GM19328 (cell line): ENCODE data around the gene ST3GAL6.
A peak's percentile ranks its signal among the peaks of the same experiment; 100 is the strongest.

Experiments
- ATAC-seq: cut with Tn5 transposase; IDR thresholded peaks from one replicate; pipeline ENCODE4 v1.9.1; 2021; ENCODE audit warnings: mild to moderate bottlenecking, moderate library complexity; ENCODE audit not compliant: unreplicated experiment

The ST3GAL6 gene

DNA sequence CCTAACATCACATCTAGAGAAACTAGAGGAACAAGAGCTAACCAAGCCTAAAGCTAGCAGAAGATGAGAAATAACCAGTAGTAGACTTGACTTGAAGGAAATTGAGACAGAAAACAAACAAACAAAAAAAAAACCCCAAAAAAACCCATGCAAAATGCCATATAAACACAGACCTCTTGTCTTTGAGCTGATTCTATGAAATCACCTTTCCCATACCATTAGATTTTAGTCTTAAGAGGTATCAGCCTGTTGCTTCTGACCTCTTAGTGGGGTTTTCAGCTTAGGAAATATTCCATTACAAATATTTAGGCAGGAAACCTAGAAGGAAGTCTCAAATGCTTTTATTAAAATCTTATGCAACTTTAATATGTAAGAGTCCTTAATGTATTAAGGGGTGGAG is 23.9 kb upstream of the ST3GAL6 start:
- ATAC-seq = no peak

GRCh38 chr3:98740324-98740723 is 22.8 kb upstream of the ST3GAL6 start:
- no peak for ATAC-seq

DNA sequence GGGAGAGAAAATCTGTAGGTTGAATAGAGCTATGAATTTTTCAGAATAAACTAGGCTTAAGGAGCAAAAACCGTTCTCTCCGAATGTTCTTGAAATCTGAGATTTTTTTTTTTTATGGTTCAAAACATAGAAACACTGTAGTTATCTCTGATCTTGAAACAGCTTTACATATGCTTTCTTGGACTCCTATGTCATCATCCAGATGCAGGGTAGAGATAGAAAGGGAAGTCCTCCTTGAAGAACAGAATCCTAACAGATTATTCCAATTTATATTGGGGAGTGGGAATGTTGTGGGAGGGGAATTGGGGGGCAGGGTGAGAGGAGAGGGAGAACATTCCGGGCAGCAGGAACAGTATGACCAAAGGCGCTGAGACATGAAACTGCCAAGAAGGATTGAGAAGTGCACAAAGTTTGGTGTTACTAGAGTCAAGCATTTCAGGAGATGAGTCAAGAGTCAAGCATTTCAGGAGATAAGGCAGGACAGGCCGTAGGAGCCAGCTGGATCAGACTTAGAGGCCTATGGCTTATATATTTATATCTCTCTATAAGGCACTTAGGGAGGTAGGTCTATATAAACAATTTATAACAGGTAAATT is 21.9 kb upstream of the ST3GAL6 start:
- no peak for ATAC-seq

- no peak for ATAC-seq
These were observed 20.1 kb upstream of the ST3GAL6 start for GRCh38 chr3:98743071-98743470.

DNA sequence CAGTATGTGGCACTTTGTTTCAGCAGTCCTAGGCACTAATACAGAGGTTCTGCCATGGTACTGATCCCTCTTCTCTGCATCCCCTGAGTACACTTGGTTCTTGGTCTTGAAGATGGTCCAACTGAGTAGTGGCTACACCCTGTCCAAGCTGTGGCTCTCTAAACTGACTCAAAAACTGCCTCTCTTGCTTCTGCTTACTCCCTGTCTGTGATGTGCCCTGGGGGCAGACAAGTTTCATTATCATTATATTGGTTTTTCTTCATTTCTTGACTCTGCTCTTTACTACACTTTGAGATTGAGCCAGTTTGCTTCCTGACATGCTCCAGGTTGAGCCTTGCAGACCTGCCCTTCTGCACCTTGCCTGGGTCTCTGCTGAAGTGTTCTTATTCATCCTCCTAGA is 18.9 kb upstream of the ST3GAL6 start:
- ATAC-seq = peak; percentile 47

DNA sequence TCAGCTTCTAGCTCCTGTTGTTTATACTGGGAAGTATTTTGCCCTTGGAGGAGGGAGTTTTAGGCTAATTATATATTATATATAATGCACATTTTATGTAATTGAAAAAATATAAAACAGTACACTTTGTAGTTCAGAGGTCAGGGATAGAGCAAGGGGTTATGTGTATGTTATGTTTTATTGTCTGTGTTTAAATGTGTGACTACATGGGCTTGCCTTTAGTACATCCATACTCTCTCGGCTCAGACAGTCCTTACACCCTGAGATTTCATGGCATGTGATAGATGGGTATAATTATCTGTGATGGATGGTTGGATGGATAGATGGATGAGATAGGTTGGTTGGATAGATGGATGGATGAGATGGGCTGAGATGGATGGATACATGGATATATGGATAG is 17.4 kb upstream of the ST3GAL6 start:
- ATAC-seq = no peak

DNA sequence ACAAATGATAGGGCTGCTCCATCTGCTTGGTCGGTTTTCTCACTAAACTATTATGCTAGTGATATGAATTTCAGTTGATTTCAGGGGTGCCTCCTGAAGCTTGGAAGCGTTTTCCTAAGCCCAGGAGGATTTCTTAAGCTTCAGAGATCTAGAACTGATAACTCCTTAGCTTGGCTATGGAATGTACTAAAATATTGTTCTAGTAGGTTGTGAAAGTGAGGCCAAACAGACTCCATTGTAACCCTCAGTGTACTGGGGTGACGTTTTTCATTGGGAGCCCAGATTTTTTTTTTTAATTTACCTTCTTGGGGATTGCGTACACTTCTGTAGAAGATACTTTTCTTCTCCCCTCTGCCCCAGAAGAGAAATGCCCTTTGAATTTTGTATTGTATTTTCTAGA is 17.0 kb upstream of the ST3GAL6 start:
- ATAC-seq = no peak

GRCh38 chr3:98746882-98747281 is 16.3 kb upstream of the ST3GAL6 start:
- ATAC-seq = no peak

GRCh38 chr3:98750276-98750919 is 12.7 kb upstream of the ST3GAL6 start:
- ATAC-seq = no peak

DNA sequence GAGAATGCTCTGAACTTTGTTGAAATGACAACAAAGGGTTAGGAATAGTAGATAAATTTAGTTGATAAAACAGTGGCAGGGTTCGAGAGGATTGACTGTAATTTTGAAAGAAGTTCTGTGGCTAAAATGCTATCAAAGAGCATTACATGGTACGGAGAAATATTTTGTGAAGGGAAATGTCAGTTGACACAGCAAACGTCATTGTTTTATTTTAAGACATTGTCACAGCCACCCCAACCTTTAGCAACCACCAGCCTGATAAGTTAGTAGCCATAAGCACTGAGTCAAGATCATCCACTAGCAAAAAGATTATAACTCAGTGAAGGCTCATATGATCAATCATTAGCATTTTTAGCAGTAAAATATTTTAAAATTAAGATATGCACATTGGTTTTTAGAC is 8.7 kb upstream of the ST3GAL6 start:
- ATAC-seq = no peak

DNA sequence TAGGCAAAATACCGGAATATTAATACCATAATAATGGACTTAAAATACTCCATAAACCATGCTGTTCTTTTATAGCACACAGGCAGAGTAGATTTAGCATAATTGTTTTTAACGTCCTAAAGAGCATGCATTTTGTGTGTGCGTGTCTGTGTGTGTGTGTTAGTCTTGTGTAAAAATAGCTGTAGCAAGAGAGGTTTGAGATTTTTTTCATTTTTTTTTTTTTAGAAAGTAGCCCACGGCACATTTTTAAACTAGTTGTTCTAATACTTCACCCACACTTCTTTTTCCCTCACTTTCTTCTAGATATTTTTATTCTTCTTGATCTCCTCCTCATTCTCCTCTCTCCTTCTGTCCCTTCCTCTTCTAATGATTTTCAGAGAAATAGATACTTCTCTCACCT is 7.5 kb upstream of the ST3GAL6 start:
- ATAC-seq = no peak

GRCh38 chr3:98759629-98760028 is 3.5 kb upstream of the ST3GAL6 start:
- ATAC-seq = no peak

DNA sequence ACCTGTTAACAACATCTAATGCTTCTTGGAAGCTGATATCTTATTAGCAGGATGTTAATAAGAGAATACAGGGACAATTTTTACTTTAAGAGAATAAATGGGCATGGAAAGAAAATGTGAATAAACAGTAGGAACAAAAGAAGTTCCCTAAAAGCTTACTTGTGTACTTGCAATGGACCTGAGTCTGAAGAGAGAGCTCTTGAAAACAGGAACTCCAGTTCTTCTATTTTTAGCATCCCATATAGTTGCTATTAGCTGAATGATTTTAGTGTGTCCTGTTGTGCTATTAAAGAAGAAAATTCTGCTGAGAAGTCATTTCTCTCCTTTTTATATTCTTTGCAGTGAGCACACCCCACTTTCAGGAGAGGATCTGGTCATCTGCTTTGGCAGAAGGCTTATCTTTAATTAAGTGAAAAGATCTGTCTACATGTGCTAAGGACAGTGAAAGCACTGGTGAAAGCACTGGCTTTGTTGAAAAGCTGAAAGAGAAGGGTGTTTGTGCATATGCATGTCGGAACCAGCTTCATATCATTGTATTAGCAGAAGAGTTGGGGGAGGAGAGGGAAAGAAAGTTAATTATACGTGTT is 1.4 kb upstream of the ST3GAL6 start:
- ATAC-seq = no peak

DNA sequence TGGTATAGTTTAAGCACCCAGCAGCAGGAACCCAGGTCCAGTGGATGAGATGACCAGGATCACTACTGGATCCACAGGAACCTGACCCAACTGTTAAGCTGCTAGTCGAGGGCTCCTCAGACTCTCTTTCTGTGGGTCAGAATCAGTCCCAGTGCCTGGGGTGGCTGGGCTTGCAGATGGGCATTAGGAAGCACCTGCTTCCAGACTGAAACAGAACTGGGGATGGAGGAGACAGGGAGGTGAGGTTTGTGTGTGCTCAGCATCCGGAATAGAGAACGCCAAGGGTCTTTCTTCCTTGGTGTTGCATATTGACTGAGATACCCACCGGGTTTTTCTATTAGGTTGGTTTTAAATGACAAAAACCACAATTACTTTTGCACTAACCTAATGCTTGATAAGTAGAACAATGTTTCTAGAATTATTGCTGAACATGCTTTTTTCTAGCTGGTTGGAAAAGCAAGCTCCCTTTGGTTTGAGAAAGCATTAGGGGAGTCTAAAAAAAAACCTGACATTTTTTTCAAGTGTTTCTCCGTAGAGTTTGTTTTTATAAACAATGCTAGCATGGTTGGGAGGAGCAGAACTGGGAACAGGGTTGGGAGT is 779 bp downstream of the ST3GAL6 start:
- ATAC-seq = no peak

GRCh38 chr3:98764472-98764884 is 1.3 kb downstream of the ST3GAL6 start:
- ATAC-seq = no peak

- no peak for ATAC-seq
These were observed 2.6 kb downstream of the ST3GAL6 start for GRCh38 chr3:98765721-98766120.

- ATAC-seq = no peak
These were observed 3.8 kb downstream of the ST3GAL6 start for GRCh38 chr3:98766924-98767323.

- ATAC-seq = no peak
These were observed 5.8 kb downstream of the ST3GAL6 start for GRCh38 chr3:98768961-98769360.

- ATAC-seq = no peak
These were observed 6.3 kb downstream of the ST3GAL6 start for GRCh38 chr3:98769448-98769847.

DNA sequence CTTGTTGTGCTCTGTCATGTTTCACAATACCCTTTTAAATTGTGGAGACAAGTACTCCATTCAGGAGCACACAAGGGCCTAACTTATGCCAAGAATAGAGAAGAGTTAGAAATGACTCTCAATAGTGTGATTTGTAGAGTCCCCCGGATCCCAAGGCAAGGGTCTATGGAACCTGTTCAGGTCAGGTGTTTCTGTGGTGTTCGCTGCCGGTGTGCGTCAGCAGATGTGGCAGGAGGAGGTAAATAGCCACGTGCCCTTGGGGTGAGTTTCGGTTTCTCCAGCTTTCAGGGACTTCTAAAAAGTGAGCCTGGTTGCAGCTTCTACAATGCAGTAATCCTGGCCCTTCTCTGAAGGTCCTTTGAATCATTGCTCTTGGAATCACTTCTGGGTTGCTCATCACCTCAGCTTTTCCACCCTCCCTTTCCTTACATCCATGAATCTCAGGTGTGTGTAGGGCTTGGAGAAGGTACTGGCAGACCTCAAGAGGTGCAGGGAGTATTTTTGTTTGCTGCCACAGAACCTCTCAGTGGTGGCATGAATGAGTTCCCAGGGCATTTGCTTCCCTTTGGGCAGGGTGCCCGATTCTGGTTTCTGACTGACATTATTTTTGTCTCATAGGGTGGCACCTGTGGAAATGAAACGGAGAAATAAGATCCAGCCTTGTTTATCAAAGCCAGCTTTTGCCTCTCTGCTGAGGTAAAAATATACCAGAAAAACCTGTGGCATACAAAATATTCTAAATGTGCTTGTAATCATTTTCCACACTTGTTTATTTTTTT is 7.3 kb downstream of the ST3GAL6 start:
- ATAC-seq = no peak

- no peak for ATAC-seq
These were observed 8.9 kb downstream of the ST3GAL6 start for GRCh38 chr3:98772022-98772421.
